GM12891 (cell line): Measurements from ENCODE around the gene GLRX3.
A peak's percentile ranks its signal among the peaks of the same experiment; 100 is the strongest.

Source experiments
- DNase-seq: peaks from one replicate; pipeline ENCODE4 v3.0.0; 2011; ENCODE audit warnings: low spot score; ENCODE audit not compliant: insufficient read length
- FAIRE-seq: peaks from 2 replicates; lab custom pipeline; 2011; peaks lifted over from hg19 to GRCh38; lab: Jason Lieb, UNC
- PAX5 ChIP-seq: IDR thresholded peaks from 2 replicates; pipeline ENCODE4 v1.6.1; 2011; ENCODE audit warnings: low read length, moderate library complexity, mild to moderate bottlenecking; ENCODE audit not compliant: insufficient read depth, severe bottlenecking
- POLR2A ChIP-seq: IDR thresholded peaks from 2 replicates; pipeline ENCODE4 v1.6.1; 2011; ENCODE audit warnings: low read depth, low read length, control low read depth
- POLR2AphosphoS5 ChIP-seq: IDR thresholded peaks from 2 replicates; pipeline ENCODE4 v1.6.1; 2011; ENCODE audit warnings: low read depth, low read length, control low read depth
- POU2F2 ChIP-seq: IDR thresholded peaks from 2 replicates; pipeline ENCODE4 v1.6.1; 2011; ENCODE audit warnings: low read depth, mild to moderate bottlenecking, control low read depth, low read length, moderate library complexity
- SPI1 ChIP-seq: IDR thresholded peaks from 2 replicates; pipeline ENCODE4 v1.6.1; 2011; ENCODE audit warnings: low read depth, low read length, control low read depth
- TAF1 ChIP-seq: IDR thresholded peaks from 2 replicates; pipeline ENCODE4 v1.6.1; 2011; ENCODE audit warnings: low read depth, low read length, control low read depth

The GLRX3 gene

GRCh38 chr10:130167193-130167592, 31.0 kb downstream of the GLRX3 start:
- no peak for TF ChIP-seq POU2F2
- no peak for TF ChIP-seq POLR2AphosphoS5
- no peak for TF ChIP-seq SPI1
- TF ChIP-seq PAX5 = no peak
- TF ChIP-seq TAF1 = no peak
- no peak for TF ChIP-seq POLR2A
- FAIRE-seq (no peak), DNase-seq (no peak)

- FAIRE-seq (no peak), DNase-seq (no peak)
- TF ChIP-seq POLR2A (no peak), POLR2AphosphoS5 (no peak), TAF1 (no peak), SPI1 (no peak), PAX5 (no peak), POU2F2 (no peak)
These were observed 31.5 kb downstream of the GLRX3 start for GRCh38 chr10:130167707-130168106.

GRCh38 chr10:130169136-130169859, 33.1 kb downstream of the GLRX3 start:
- no peak for TF ChIP-seq POLR2AphosphoS5
- no peak for TF ChIP-seq POU2F2
- TF ChIP-seq POLR2A = no peak
- no peak for TF ChIP-seq SPI1
- no peak for TF ChIP-seq PAX5
- TF ChIP-seq TAF1 = no peak
- FAIRE-seq = peak; percentile 59
- DNase-seq = no peak

- no peak for TF ChIP-seq TAF1
- no peak for TF ChIP-seq POLR2AphosphoS5
- peak; percentile 19; the same call in 1 of the 2 replicates for TF ChIP-seq SPI1
- FAIRE-seq = peak; percentile 82
- no peak for DNase-seq
These were observed 35.0 kb downstream of the GLRX3 start for GRCh38 chr10:130171196-130171595.

GRCh38 chr10:130174328-130174727, 38.1 kb downstream of the GLRX3 start:
- no peak for DNase-seq
- no peak for FAIRE-seq
- TF ChIP-seq POU2F2 = no peak
- no peak for TF ChIP-seq POLR2A
- no peak for TF ChIP-seq SPI1
- no peak for TF ChIP-seq TAF1
- no peak for TF ChIP-seq PAX5
- no peak for TF ChIP-seq POLR2AphosphoS5

GRCh38 chr10:130175074-130175473, 38.9 kb downstream of the GLRX3 start:
- DNase-seq = no peak
- no peak for FAIRE-seq
- TF ChIP-seq POLR2AphosphoS5 = no peak
- TF ChIP-seq TAF1 = no peak
- TF ChIP-seq POLR2A = no peak
- no peak for TF ChIP-seq SPI1
- no peak for TF ChIP-seq POU2F2
- TF ChIP-seq PAX5 = no peak

- FAIRE-seq = no peak
- no peak for TF ChIP-seq POU2F2
- TF ChIP-seq POLR2A = no peak
- no peak for TF ChIP-seq POLR2AphosphoS5
- TF ChIP-seq TAF1 = no peak
- TF ChIP-seq PAX5 = no peak
- TF ChIP-seq SPI1 = no peak
- no peak for DNase-seq
These were observed 41.1 kb downstream of the GLRX3 start for GRCh38 chr10:130177250-130177649.

- DNase-seq (no peak), FAIRE-seq (peak; percentile 38)
- no peak for TF ChIP-seq TAF1
- no peak for TF ChIP-seq SPI1
- no peak for TF ChIP-seq POLR2AphosphoS5
- TF ChIP-seq POU2F2 = no peak
- no peak for TF ChIP-seq PAX5
- no peak for TF ChIP-seq POLR2A
These were observed 43.4 kb downstream of the GLRX3 start for GRCh38 chr10:130179640-130180039.

GRCh38 chr10:130180416-130180815, 44.2 kb downstream of the GLRX3 start:
- TF ChIP-seq TAF1 = no peak
- TF ChIP-seq SPI1 = no peak
- TF ChIP-seq POLR2A = no peak
- TF ChIP-seq POU2F2 = no peak
- no peak for TF ChIP-seq PAX5
- TF ChIP-seq POLR2AphosphoS5 = no peak
- FAIRE-seq (no peak), DNase-seq (no peak)

GRCh38 chr10:130181858-130182257, 45.7 kb downstream of the GLRX3 start:
- TF ChIP-seq POU2F2 (no peak), POLR2AphosphoS5 (no peak), SPI1 (no peak), POLR2A (no peak), TAF1 (no peak), PAX5 (no peak)
- no peak for FAIRE-seq
- no peak for DNase-seq

GRCh38 chr10:130185591-130185990, 49.4 kb downstream of the GLRX3 start:
- FAIRE-seq = no peak
- DNase-seq = no peak
- no peak for TF ChIP-seq SPI1
- TF ChIP-seq TAF1 = no peak
- TF ChIP-seq POU2F2 = no peak
- TF ChIP-seq PAX5 = no peak
- no peak for TF ChIP-seq POLR2A
- no peak for TF ChIP-seq POLR2AphosphoS5
